Epidermal melanocyte (primary cell): Measurements from ENCODE around the gene TMEM181.
A peak's percentile ranks its signal among the peaks of the same experiment; 100 is the strongest.
"Not testable (repeated sequence)": the region's sequence is repeated elsewhere in the genome, so short reads cannot be mapped to it uniquely, and the experiment has no call there.

Experiments used
- DNase-seq: peaks from one replicate; pipeline ENCODE4 v3.0.0; 2011; ENCODE audit warnings: low spot score; ENCODE audit not compliant: insufficient read length

The TMEM181 gene, protein sequence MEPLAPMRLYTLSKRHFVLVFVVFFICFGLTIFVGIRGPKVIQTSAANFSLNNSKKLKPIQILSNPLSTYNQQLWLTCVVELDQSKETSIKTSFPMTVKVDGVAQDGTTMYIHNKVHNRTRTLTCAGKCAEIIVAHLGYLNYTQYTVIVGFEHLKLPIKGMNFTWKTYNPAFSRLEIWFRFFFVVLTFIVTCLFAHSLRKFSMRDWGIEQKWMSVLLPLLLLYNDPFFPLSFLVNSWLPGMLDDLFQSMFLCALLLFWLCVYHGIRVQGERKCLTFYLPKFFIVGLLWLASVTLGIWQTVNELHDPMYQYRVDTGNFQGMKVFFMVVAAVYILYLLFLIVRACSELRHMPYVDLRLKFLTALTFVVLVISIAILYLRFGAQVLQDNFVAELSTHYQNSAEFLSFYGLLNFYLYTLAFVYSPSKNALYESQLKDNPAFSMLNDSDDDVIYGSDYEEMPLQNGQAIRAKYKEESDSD

DNA sequence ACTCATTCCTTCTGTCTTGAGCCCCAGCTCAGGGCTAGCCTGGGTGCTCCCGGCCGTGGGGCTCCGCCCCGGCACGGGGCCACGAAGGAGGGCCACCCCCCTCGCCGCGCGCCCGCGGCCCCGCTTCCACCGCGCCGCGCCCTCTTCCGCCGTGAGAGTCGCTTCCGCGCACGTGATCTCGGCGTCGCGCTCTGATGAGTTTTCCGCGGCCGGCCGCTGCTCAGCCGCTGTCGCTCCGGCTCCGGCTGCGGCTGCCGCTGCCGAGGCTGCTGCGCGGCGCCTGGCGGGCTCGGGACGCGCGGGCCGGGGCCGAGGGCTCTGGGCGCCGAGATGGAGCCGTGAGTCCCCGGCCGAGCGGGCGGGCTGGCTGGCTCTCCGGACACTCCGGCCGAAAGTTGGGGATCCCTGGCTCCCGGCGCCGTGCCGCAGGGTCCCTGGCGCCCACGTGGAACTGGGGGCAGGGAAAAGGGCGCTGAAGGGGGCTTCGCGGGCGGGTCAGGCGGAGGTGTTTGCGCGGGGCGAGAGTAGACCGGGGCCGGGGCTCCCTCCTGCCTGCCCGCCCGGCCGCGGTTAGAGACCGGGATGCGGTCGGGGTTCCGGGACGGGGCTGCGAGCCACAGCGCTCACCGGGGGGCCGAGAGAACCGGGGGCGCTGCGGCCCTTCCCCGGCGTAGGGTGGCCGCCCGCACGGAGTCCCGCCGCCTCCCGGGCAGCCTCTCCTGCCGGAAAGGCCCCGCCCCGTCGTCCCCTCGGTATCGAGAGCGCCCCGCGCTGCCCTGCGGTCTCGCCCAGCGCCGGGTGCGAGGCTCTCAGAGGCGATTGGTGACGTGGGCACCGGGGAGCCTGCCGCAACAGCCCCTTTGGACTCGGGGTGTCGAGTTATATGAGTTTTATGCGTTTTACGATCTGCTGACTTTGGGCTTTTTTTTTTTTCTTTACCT lies at the start of gene TMEM181:
TSS of gene TMEM181 (plus strand) at position 197 of the 941 bp plus-strand sequence. CDS start at position 331, 134 bp downstream.
- DNase-seq, result peak; percentile 48

DNA sequence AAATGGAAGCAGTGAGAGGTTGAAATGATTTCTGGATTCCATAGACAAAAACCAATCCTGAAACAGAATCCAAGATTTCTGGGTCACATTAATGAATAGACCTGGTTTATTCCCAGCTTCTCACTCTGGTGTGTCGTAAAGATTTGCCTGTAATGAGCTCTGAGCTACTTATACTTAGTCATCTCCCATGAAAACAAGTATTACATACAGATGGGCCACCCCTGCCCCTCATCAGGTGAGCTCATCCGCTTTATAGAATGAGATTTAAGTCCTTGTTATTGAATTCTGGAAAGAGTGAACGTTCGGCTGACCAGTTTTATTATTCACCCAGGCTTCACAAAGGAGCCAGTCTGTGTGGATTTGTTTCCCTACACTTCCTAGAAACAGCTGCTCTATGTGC lies 47.1 kb upstream of the TMEM181 start:
- DNase-seq, result no peak

DNA sequence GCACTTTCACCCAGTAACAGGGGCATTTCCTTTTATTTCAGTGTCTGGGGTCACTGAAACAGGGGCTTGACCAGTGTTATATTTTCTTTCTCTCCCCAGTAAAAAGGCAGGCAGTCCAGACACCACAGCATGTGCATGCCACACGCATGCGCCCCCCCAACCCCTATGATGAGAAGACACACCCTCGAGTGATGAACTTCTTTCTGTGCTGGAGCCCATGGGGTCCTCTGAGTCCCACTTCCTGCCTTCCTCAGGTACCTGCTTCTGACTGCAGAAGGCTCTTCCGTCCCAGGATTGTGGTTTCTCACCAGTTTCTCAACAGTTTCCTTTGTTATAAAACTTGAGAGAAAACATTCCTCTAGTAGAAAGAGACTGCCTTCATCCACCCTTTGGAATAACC lies 45.7 kb upstream of the TMEM181 start:
- DNase-seq, result no peak

DNA sequence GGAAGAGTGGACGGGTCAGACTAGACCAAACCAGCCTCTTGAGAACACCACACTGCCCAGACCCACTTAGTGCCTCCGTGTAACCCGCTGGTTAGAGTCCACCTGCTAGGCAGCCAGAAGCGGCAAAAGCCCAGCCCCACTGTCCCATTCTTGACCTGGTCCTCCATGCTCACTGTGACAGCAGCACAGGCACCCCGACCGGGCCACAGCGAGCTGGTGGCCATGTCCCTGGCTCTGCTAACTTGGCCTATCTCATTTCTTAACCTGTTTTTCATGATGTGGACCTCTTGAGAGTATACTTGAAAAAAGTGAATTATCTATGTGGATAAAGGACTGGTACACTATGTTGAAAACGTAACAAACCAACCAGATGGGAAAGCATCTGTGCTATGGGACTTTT lies 44.9 kb upstream of the TMEM181 start:
- no peak for DNase-seq

DNA sequence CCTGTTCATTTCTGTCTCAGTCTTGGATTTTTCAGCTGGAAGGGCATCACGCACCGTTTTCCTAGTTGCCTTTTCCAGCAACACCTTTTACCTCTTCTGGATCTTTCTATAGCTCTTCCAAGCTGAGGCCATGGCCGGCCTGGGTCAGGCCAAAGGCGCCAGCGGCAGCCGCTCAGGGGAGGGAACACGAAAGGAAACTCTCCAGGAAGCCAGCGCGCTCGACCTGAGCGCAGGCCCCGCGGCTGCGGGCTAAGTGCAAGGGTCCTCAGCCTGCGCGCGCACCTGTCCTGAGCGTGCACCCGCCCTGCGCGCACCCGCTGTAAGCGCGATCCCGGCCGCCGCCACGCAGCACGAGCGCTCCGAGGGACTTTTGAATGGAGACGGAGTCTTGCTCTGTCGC lies 43.8 kb upstream of the TMEM181 start:
- DNase-seq, result no peak

DNA sequence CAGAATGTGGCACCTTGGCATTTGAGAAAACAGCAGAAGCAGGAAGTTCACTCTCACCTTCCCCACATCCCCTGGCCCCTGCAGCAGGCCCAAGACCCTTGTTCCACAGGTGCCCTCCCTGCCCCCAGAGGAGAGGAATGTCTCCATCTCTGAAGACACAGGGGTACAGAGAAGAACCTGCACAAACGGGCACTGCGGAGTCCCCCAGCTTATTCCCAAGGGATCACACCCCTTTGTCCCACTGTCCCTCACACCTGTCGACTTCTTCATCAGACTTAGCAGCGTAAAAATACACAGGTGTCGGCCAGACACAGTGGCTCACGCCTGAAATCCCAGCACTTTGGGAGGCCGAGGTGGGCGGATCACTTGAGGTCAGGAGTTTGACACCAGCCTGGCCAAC lies 42.9 kb upstream of the TMEM181 start:
- no peak for DNase-seq

DNA sequence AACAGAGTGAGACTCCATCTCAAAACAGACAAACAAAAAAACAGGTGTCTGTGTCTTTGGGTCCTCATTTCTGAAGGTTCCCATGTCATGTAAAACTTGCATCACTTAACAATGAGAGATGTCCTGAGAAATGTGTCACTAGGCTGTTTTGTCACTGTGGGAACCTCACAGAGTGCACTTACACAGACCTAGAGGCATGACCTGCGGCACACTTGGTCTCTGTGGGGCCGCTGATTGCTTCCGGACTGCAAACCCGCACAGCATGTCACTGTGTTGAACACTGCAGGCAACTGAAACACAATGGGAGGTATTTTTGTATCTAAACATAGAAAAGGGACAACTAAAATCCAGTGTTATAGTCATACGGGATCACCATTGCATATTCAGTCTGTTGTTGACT lies 42.3 kb upstream of the TMEM181 start:
- no peak for DNase-seq

DNA sequence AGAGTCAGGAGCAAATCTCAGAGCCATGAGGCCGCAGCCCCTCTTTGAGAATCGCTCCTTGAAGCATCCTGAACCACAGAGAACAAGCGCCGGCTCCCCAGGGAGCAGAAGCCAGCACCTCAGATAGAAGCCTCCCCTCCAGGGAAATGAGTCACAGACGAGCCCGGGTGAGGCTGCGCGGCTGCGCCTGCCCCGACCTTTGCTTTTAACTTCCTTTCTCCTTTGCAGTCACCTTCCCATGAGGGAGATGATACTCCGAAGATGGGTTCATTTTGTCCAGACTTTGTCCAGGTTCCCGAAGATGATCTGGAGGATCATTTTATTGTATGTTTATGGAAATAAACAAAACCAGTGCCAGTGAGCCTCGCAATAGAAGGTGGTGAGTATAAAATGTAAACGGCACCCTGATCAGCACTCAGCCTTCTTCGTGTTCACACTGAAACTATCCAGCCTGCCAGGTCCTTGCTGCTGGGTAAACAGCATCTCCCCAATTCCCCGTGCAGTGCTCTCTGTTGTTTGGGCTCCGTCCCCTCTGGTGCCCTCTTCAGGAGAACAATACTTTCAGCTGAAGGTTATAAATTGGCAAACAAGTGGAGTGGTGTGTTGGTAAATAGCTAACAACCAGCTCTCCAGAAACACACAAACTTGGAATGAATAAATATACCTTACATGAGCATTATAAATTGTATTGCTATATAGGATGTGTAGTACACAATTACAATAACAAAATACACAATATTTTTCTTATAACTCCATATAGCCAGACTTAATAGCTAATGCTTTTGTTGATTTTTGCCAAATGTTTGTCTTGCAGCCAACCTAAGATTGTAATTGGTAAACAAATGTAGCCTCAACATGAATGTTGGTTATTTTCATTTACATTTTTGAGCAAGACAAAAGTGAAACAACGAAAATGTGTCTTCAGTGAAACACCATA lies 41.4 kb upstream of the TMEM181 start:
- DNase-seq, result peak; percentile 50

DNA sequence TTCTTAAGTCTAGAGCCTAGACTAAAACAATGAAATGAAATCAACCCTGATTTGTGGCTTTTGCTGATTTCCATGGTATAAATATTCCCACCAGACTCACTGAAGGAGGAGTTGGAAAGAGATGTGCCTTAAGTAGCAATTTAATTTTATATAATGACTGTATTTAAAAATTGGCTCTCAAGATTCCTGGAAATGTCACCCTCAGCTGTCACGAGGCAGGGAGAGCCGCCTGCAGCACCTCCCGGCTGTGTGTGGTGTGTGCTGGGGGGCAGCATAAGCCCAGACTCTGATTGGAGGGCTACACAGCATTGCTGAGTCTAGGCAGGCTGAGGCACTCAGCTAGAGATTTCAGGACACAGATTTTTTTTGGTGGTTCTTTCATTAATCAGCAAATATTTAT lies 40.6 kb upstream of the TMEM181 start:
- DNase-seq, result no peak

DNA sequence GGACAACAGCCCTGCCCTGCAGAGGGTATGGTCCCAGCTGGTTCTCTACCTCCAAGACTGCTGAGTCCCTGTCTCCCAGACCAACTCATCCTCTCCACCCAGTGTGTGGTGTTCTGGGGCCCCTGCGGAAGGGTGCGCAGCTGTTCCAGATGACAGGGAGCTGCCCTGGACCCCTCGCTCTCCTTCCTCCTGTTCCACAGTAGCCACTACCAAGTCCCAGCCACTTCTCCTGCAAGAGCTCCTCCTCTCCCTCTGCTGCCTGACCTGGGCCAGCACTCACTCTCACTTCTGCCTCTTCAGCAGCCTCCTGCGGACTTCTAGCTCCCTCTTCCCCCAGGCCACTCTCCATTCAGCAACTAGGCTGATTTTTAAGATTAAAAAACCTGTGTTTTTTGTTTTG lies 40.1 kb upstream of the TMEM181 start:
- DNase-seq, result no peak

DNA sequence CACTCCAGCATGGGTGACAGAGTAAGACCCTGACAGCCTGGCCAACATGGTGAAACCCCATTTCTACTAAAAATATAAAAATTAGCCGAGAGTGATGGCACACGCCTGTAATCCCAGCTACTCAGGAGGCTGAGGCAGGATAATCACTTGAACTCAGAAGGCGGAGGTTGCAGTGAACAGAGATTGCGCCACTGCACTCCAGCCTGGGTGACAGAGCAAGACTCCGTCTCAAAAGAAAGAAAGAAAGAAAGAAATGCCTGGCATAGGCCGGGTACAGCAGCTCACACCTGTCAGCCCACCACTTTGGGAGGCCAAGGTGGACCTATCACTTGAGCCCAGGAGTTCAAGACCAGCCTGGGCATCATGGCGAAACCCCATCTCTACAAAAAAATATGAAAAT lies 38.9 kb upstream of the TMEM181 start:
- DNase-seq, result not testable (repeated sequence)

DNA sequence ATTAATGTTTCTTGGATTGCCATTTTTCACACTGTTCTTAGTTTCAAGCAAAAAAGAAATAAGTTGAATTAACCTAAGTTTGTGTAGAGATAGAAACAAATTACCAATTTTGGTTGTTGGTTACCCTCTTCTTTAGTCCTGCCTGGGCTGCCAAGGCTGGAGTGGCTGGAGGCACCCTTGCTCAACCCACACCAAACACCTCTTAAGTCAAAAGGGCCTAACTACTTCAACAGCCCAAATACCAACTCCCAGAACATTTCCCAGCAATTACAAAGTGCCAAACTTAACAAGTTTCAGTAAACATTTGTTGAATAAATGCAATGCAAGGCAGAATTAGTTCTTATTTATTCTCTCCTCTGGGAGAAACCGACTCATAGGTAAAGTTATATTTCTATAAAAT lies 38.1 kb upstream of the TMEM181 start:
- DNase-seq, result no peak

DNA sequence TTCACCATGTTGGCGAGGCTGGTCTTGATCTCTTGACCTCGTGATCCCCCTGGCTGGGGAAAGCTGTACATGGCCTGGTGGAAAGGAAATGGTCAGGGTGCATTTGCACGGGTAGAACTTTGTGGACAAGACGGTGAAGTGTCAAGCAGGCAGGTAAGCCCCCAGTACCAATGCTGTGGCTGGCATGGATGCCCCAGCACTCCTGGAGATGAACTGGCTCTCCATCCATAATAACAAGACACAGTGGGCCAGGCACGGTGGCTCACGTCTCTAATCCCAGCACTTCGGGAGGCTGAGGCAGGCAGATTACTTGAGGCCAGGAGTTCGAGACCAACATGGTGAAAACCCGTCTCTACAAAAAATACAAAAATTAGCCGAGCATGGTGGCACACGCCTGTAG lies 37.3 kb upstream of the TMEM181 start:
- no peak for DNase-seq

DNA sequence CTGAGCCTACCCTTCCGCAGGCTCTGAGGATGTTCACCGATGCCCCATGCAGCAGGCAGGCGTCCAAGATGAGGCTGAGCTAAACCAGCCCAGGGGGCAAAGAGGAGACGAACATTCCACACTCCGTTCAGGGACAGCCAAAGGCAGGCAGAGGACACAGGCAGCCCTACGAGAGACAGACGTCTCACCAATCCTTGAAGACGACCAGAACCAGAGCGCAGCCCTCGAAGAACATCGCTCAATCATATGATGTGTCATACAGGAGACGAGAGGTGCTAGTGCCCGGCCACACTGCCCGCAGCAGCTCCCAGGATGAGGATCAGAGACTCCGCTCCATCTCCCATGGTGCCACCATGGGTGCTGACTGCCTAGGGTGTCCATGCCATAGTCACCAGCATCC lies 35.6 kb upstream of the TMEM181 start:
- no peak for DNase-seq

DNA sequence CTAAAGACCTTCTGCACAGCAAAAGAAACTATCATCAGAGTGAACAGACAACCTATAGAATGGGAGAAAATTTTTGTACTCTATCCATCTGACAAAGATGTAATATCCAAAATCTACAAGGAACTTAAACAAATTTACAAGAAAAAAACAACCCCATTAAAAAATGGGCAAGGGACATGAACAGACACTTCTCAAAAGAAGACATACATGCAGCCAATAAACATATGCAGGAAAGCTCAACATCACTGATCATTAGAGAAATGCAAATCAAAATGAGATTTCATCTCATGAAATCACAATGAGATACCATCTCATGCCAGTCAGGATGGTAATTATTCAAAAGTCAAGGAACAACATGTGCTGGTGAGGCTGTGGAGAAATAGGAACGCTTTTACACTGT lies 32.0 kb upstream of the TMEM181 start:
- not testable (repeated sequence) for DNase-seq

DNA sequence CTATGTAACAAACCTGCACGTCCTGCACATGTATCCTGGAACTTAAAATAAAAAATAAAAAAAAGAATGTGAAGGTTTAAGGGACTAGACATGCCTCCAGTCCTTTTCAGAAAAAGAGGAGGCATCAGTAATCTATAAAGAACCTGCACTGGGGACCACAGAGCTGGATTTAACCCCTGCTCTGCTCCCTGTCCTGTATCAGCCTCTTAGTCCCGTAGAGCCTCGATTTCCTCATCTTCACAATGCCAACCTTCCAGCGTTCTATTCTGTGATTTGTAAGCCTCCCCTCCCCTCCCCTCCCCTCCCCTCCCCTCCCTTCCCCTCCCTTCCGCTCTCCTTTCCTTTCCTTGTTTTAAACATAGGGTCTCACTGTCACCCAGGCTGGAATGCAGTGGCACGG lies 31.1 kb upstream of the TMEM181 start:
- no peak for DNase-seq

DNA sequence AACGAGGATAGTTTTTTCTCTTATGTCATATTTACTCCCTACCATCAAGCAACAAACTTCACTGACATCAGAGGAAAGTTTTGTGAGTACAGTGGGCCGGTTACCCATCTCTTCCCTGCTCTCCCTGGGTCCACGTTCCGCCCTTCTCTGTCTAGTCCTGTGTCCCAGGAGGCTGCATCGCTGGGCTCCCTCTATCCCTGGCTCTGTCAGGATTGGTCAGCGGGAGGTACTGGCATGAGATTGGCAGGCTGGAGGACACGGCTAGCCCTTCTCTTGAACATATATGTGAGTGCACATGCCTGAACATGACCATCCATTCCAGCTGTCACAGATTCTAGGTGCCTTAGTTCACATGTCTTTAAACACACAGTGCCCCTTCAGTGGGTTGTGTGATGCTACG lies 30.3 kb upstream of the TMEM181 start:
- no peak for DNase-seq

DNA sequence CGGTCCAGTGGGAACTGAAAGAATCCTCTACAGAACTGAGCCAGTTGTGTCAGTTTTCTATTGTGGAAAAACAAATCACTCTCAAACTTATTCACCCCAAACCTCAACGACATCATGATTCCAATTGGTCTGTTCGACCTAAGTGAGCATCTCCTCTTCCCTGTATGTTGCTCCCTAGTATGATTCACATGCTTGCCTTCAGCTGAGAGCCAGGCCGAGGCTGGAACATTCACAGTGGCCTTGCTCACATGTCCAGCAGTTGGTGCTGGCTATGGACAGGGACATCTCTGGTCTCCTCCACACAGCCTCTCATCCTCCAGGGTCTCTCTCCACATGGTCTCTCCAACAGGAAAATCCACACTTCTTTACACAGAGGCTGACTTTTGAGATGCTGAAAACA lies 28.3 kb upstream of the TMEM181 start:
- no peak for DNase-seq

DNA sequence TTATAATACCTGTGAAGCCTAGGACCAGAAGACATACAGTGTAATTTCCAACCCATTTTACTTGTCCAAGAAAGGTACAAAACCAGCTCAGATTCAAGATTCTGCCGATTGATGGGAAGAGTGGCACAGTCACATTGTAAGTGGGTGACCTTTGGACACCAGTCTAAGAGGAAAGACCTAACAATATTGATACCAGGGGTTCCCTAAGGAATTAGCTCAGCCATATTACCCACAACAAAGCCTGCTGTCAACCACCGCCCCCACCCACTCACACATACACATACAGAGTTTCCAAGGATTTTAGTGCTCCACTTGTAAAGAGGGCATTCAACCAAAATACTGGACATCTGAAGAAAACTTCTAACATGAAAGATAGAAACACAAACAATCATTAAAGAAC lies 27.9 kb upstream of the TMEM181 start:
- no peak for DNase-seq

DNA sequence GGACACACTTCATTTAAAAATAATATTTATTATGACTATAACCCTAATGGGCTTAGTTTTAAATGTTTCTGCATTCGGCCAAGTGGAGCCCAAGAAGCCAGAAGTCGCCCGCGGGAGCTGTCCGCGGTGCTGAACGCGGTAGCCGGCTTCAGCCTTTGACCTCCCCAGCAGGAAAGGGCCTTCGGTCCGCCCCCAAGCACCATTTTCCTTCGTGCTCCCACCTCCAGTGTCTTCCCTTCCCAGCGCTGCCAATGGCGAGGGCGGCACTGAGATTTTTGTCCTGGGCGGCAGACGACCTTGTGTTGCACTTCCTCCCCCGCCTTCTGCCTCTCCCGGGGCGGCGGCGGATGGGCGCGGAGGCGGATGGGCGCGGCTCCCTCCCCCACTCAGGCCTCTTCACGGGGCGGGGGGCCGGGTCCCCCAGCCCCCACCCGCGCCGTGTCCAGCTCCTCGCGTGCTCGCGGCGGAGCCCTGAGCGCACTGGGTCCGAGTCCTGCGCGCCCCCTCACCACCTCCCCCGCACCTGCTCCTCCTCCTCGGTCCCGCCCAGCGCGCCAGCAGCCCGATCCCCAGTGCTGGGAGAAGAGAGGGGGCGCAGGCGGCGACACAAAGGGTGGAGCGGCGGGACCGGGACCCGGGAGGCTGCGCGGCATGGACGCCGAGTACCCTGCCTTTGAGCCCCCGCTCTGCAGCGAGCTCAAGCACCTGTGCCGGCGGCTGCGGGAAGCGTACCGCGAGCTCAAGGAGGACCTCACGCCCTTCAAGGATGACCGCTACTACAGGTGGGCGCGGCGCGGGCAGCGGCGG lies 23.6 kb upstream of the TMEM181 start:
- peak; percentile 75 for DNase-seq
